GM23248 (cell line): ENCODE data around the gene HLX.

ENCODE experiments used
- EZH2 ChIP-seq: fragments of 200-600 bp; sonication (generic); IDR thresholded peaks from 2 replicates; pipeline ENCODE4 v1.6.1; 2018; ENCODE audit warnings: antibody characterized with exemption, mild to moderate bottlenecking; ENCODE audit not compliant: insufficient read depth, poor library complexity, severe bottlenecking
- EZH2phosphoT487 ChIP-seq: fragments of 200-600 bp; sonication (generic); IDR thresholded peaks from 2 replicates; pipeline ENCODE4 v1.6.1; 2018; ENCODE audit warnings: antibody characterized with exemption, moderate library complexity, mild to moderate bottlenecking, low read depth; ENCODE audit not compliant: insufficient read depth

- TF ChIP-seq EZH2 (no peak), EZH2phosphoT487 (no peak)
Observed at GRCh38 chr1:220924331-220924970, 45.2 kb downstream of the HLX start.
